Bronchial epithelial cell (primary cell): Measurements from ENCODE around the gene PPP1R16B. TPM values are rescaled to one million over a fixed set of nuclear protein-coding genes. Genes with fewer than 3 reads are reported as not detected.
A peak's percentile ranks its signal among the peaks of the same experiment; 100 is the strongest.

ENCODE experiments used
- DNase-seq: peaks from one replicate; pipeline ENCODE4 v3.0.0-alpha.2; 2010; ENCODE audit warnings: low read depth
- FAIRE-seq: peaks from 2 replicates; lab custom pipeline; 2011; peaks lifted over from hg19 to GRCh38; lab: Jason Lieb, UNC
- H3K27me3 ChIP-seq: 2 replicates; pipeline ENCODE4 v1.5.1; 2011; ENCODE audit warnings: low read length; ENCODE audit not compliant: control insufficient read depth, insufficient read depth
- H3K36me3 ChIP-seq: 2 replicates; pipeline ENCODE4 v1.5.1; 2011; ENCODE audit warnings: low read length; ENCODE audit not compliant: control insufficient read depth, insufficient read depth
- H3K4me3 ChIP-seq: 2 replicates; pipeline ENCODE4 v1.5.1; 2011; ENCODE audit warnings: mild to moderate bottlenecking, low read depth, low read length, control low read depth
- CTCF ChIP-seq: IDR thresholded peaks from 2 replicates; pipeline ENCODE4 v1.5.1; 2011; ENCODE audit warnings: mild to moderate bottlenecking, moderate library complexity, low read length, control low read depth, inconsistent platforms; ENCODE audit not compliant: insufficient read depth, severe bottlenecking
- total RNA-seq: library from RNA; depleted of rRNA; stranded (reverse); fragments of >200 nt; gene quantifications from 2 replicates; pipeline ENCODE4 v1.2.1, GENCODE V29; 2014

PPP1R16B gene
- total RNA-seq, 1 donor from 2014 or later, result 0.26 TPM

GRCh38 chr20:38926142-38926933 lies 120.8 kb downstream of the PPP1R16B start, which contains the start of gene FAM83D:
TSS of gene FAM83D (plus strand) at chr20:38926417. CDS start at chr20:38926443, 26 bp downstream.
- no peak for TF ChIP-seq CTCF
- no peaks in the 10 kb centered on the region for H3K27me3 ChIP-seq

DNA sequence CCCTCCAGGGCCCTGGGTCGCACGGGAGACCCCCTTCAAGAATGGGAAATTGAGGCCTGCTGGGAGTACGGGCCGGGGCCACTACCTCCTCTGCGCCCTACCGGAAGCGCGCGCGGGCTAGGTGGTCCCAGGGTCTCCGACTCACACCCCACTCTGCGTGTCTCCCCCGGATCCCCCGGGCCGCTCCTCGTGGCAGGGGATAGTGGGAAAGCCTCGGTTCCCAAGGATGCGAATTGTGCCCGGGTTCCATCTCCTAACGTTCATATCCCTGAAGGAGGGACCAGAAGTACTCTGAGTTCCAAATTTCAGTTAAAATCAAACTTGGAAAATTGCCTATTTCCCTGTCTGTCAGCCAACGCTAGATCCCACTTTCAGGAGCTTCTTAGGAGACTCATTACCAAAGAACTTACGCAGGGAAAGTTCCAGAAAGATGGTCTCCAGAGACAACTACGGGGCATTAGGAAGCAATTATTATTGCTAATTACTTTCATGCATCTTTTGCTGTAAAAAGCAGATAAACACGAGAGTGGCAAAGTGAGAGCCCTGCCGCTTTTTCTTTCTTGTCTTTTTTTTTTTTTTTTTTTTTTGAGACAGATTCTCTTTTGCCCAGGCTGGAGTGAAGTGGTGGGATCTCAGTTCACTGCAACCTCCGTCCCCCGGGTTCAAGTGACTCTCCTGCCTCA lies 121.6 kb downstream of the PPP1R16B start:
- no peak for FAIRE-seq
- no peaks in the 10 kb centered on the region for H3K27me3 ChIP-seq
- H3K4me3 ChIP-seq, result peak overlapping the region; percentile 66
- TF ChIP-seq CTCF, result no peak
- no peak for DNase-seq
- H3K36me3 ChIP-seq, result no peaks in the 10 kb centered on the region

More at GRCh38 chr20:38926142-38926933, 120.8 kb downstream of the PPP1R16B start, which contains the start of gene FAM83D:
- DNase-seq (peak; percentile 90), FAIRE-seq (no peak)
- Histone ChIP-seq H3K36me3 (no peaks in the 10 kb centered on the region), H3K4me3 (peak within 1 kb of the TSS; percentile 66)

GRCh38 chr20:38927902-38928578 lies 122.5 kb downstream of the PPP1R16B start:
- FAIRE-seq (no peak), DNase-seq (peak; percentile 51)
- no peak for TF ChIP-seq CTCF
- Histone ChIP-seq H3K36me3 (no peaks in the 10 kb centered on the region), H3K4me3 (no peak overlapping the region), H3K27me3 (no peaks in the 10 kb centered on the region)

- no peak overlapping the region for H3K4me3 ChIP-seq
- no peaks in the 10 kb centered on the region for H3K36me3 ChIP-seq
- no peak for TF ChIP-seq CTCF
- DNase-seq (no peak), FAIRE-seq (no peak)
- no peaks in the 10 kb centered on the region for H3K27me3 ChIP-seq
Measured at GRCh38 chr20:38930242-38930569, 124.7 kb downstream of the PPP1R16B start.

GRCh38 chr20:38931984-38932383 lies 126.5 kb downstream of the PPP1R16B start:
- DNase-seq (no peak), FAIRE-seq (no peak)
- no peak for TF ChIP-seq CTCF
- no peaks in the 10 kb centered on the region for H3K36me3 ChIP-seq
- H3K4me3 ChIP-seq, result no peak overlapping the region
- H3K27me3 ChIP-seq, result no peaks in the 10 kb centered on the region
